ENCODE results near the gene NUP37.
"Not testable (repeated sequence)": the region's sequence is repeated elsewhere in the genome, so short reads cannot be mapped to it uniquely, and the experiment has no call there.

The NUP37 gene

GRCh38 chr12:102119674-102120563, at the start of gene NUP37, which contains the start of gene PARPBP:
Gene NUP37, minus strand, starts transcription at chr12:102120114. Its CDS starts 1,596 bp downstream, at chr12:102118518.
Gene PARPBP, plus strand, starts transcription at chr12:102120183. Its CDS starts 3,706 bp downstream, at chr12:102123889.
- peak; percentile 72 for DNase-seq

GRCh38 chr12:102167821-102168604, 48.1 kb upstream of the NUP37 start:
- no peak for DNase-seq

GRCh38 chr12:102163383-102163782, 43.5 kb upstream of the NUP37 start:
- DNase-seq, result no peak

GRCh38 chr12:102155206-102155605, 35.3 kb upstream of the NUP37 start:
- not testable (repeated sequence) for DNase-seq

- not testable (repeated sequence) for DNase-seq
Observed at GRCh38 chr12:102147062-102147587, 27.2 kb upstream of the NUP37 start.

- DNase-seq, result no peak
Observed at GRCh38 chr12:102144221-102144620, 24.3 kb upstream of the NUP37 start.

GRCh38 chr12:102142866-102143373, 23.0 kb upstream of the NUP37 start:
- not testable (repeated sequence) for DNase-seq

- not testable (repeated sequence) for DNase-seq
Observed at GRCh38 chr12:102137619-102138018, 17.7 kb upstream of the NUP37 start.

- not testable (repeated sequence) for DNase-seq
Observed at GRCh38 chr12:102131442-102131841, 11.5 kb upstream of the NUP37 start.

- not testable (repeated sequence) for DNase-seq
Observed at GRCh38 chr12:102130720-102131119, 10.8 kb upstream of the NUP37 start.

- not testable (repeated sequence) for DNase-seq
Observed at GRCh38 chr12:102121328-102121727, 1.4 kb upstream of the NUP37 start.

GRCh38 chr12:102120886-102121285, 972 bp upstream of the NUP37 start:
- DNase-seq, result no peak

GRCh38 chr12:102120564-102120873, 605 bp upstream of the NUP37 start:
- DNase-seq, result no peak

GRCh38 chr12:102118874-102119273, 1.0 kb downstream of the NUP37 start:
- no peak for DNase-seq

- no peak for DNase-seq
Observed at GRCh38 chr12:102116392-102116791, 3.5 kb downstream of the NUP37 start.

GRCh38 chr12:102114212-102114611, 5.7 kb downstream of the NUP37 start:
- no peak for DNase-seq

GRCh38 chr12:102110782-102111181, 9.1 kb downstream of the NUP37 start:
- DNase-seq, result no peak

- DNase-seq, result no peak
Observed at GRCh38 chr12:102107970-102108369, 11.9 kb downstream of the NUP37 start.

- DNase-seq, result no peak
Observed at GRCh38 chr12:102106905-102107304, 13.0 kb downstream of the NUP37 start.

GRCh38 chr12:102096855-102097254, 23.1 kb downstream of the NUP37 start:
- no peak for DNase-seq

GRCh38 chr12:102095677-102096263, 24.1 kb downstream of the NUP37 start:
- peak; percentile 24 for DNase-seq

- DNase-seq, result no peak
Observed at GRCh38 chr12:102093319-102093718, 26.6 kb downstream of the NUP37 start.
